ENCODE data around the gene KCNJ15. TPM values are rescaled to one million over a fixed set of nuclear protein-coding genes. Genes with fewer than 3 reads are reported as not detected.

The KCNJ15 gene
- total and polyA plus RNA-seq, 2 experiments from 2014 or later = not detected

- ATAC-seq = no peak
- TF ChIP-seq CREB1 (CRISPR knock-in tag; IDR thresholded peaks at IDR 0.05; ENCODE audit: low read depth) (no peak), ZNF114 (CRISPR knock-in tag; IDR thresholded peaks at IDR 0.05) (no peak), CTCF (conservative IDR thresholded peaks at IDR 0.05; ENCODE audit: low read depth in 2 of 2) (no peak), EZH2 (IDR thresholded peaks at IDR 0.05; ENCODE audit: low read depth, unreplicated experiment) (no peak), JUNB (IDR thresholded peaks at IDR 0.05; ENCODE audit: unreplicated experiment) (no peak), ZNF331 (CRISPR knock-in tag; IDR thresholded peaks at IDR 0.05; ENCODE audit: low read depth) (no peak), POLR2AphosphoS5 (IDR thresholded peaks at IDR 0.05; ENCODE audit: low read depth) (no peak)
- TF ChIP-seq, protein P1, sequence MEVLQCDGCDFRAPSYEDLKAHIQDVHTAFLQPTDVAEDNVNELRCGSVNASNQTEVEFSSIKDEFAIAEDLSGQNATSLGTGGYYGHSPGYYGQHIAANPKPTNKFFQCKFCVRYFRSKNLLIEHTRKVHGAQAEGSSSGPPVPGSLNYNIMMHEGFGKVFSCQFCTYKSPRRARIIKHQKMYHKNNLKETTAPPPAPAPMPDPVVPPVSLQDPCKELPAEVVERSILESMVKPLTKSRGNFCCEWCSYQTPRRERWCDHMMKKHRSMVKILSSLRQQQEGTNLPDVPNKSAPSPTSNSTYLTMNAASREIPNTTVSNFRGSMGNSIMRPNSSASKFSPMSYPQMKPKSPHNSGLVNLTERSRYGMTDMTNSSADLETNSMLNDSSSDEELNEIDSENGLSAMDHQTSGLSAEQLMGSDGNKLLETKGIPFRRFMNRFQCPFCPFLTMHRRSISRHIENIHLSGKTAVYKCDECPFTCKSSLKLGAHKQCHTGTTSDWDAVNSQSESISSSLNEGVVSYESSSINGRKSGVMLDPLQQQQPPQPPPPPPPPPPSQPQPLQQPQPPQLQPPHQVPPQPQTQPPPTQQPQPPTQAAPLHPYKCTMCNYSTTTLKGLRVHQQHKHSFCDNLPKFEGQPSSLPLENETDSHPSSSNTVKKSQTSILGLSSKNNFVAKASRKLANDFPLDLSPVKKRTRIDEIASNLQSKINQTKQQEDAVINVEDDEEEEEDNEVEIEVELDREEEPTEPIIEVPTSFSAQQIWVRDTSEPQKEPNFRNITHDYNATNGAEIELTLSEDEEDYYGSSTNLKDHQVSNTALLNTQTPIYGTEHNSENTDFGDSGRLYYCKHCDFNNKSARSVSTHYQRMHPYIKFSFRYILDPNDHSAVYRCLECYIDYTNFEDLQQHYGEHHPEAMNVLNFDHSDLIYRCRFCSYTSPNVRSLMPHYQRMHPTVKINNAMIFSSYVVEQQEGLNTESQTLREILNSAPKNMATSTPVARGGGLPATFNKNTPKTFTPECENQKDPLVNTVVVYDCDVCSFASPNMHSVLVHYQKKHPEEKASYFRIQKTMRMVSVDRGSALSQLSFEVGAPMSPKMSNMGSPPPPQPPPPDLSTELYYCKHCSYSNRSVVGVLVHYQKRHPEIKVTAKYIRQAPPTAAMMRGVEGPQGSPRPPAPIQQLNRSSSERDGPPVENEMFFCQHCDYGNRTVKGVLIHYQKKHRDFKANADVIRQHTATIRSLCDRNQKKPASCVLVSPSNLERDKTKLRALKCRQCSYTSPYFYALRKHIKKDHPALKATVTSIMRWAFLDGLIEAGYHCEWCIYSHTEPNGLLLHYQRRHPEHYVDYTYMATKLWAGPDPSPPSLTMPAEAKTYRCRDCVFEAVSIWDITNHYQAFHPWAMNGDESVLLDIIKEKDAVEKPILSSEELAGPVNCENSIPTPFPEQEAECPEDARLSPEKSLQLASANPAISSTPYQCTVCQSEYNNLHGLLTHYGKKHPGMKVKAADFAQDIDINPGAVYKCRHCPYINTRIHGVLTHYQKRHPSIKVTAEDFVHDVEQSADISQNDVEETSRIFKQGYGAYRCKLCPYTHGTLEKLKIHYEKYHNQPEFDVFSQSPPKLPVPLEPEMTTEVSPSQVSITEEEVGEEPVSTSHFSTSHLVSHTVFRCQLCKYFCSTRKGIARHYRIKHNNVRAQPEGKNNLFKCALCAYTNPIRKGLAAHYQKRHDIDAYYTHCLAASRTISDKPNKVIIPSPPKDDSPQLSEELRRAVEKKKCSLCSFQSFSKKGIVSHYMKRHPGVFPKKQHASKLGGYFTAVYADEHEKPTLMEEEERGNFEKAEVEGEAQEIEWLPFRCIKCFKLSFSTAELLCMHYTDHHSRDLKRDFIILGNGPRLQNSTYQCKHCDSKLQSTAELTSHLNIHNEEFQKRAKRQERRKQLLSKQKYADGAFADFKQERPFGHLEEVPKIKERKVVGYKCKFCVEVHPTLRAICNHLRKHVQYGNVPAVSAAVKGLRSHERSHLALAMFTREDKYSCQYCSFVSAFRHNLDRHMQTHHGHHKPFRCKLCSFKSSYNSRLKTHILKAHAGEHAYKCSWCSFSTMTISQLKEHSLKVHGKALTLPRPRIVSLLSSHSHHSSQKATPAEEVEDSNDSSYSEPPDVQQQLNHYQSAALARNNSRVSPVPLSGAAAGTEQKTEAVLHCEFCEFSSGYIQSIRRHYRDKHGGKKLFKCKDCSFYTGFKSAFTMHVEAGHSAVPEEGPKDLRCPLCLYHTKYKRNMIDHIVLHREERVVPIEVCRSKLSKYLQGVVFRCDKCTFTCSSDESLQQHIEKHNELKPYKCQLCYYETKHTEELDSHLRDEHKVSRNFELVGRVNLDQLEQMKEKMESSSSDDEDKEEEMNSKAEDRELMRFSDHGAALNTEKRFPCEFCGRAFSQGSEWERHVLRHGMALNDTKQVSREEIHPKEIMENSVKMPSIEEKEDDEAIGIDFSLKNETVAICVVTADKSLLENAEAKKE (CRISPR knock-in tag; IDR thresholded peaks at IDR 0.05) = no peak
- Mint-ChIP-seq H3K36me3 (ENCODE audit: low read depth) (no peaks in the 10 kb centered on the region; the same call in 2 of the 3 replicates), H3K4me1 (peaks cover 12% of the 10 kb centered on the region), H3K27ac (no peak overlapping the region), H3K9me3 (no peaks in the 10 kb centered on the region), H3K27me3 (ENCODE audit: insufficient read depth, low read depth, poor library complexity) (peaks cover 7% of the 10 kb centered on the region), H3K4me3 (no peak overlapping the region)
- no peaks in the 10 kb centered on the region for H3K36me3 ChIP-seq (ENCODE audit: insufficient read depth)
- no peak overlapping the region for H3K27ac ChIP-seq (ENCODE audit: low read depth)
- H3K4me2 ChIP-seq = no peak overlapping the region
- no peaks in the 10 kb centered on the region for H3K27me3 ChIP-seq (ENCODE audit: insufficient read depth)
- no peaks in the 10 kb centered on the region for H3K79me2 ChIP-seq (replicated peaks; ENCODE audit: insufficient read depth)
- H3F3A ChIP-seq (replicated peaks; ENCODE audit: low read depth) = no peaks in the 10 kb centered on the region
- peaks cover 5% of the 10 kb centered on the region; the same call in 1 of the 2 replicates for H3K9me2 ChIP-seq (ENCODE audit: insufficient read depth)
- no peaks in the 10 kb centered on the region for H3K4me1 ChIP-seq (ENCODE audit: insufficient read depth)
- no peak overlapping the region for H3K4me3 ChIP-seq
- H2AFZ ChIP-seq = no peak overlapping the region
- no peak for DNase-seq (ENCODE audit: low spot score)
- H4K20me1 ChIP-seq (replicated peaks; ENCODE audit: insufficient read depth) = no peaks in the 10 kb centered on the region
These were observed 56.0 kb downstream of the KCNJ15 start for GRCh38 chr21:38312822-38313221.

Measured in GM23338 (cell line).